DLD1 (cell line): Measurements from ENCODE around the gene POU2AF2.
"Not testable (repeated sequence)": the region's sequence is repeated elsewhere in the genome, so short reads cannot be mapped to it uniquely, and the experiment has no call there.

Experiments used
- in situ Hi-C: cut with HindIII; loops from 2 replicates; pipeline ENCODE4 v1.10.0; 2017; ENCODE audit warnings: low sequenced_read_pairs

The POU2AF2 gene

DNA sequence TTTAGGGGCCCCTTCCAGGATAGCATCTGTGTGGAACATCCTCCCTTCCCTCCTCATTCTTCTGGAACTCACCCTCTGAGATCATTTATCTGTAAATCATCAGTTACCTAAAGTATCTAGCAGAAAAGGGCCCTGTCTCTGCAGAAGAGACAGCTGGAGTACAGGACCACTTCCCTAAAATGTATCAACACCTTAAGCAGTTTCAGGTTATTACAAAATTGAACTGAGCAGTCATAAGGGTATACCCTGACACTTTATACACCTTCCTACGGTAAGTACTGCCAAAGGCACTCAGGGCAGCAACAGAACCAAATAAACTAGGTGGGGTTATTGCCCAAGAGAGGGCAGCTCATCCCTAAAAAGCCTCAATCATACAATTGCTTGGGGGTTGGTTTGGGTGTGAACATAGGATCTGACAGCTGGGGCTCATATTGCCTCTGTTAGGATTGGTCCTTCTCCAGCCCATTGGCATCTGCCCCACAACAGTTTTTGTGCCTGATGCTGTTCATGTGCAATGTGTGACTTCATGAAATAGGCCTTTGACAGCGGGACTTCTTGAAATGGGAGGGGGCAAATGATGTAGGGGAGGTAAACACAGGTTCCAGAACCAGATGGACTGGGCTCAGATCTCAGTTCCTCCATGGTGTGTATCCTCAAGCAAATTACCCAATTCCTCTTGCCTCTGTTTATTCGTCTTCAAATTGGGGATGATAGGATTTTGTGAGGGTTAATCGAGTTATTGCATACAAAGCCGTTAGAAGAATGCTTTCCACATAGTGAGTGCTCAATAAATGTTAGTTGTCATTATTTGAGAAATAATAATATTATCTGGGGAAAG lies 55.7 kb downstream of the POU2AF2 start:
- in situ Hi-C loops = no loop called here

DNA sequence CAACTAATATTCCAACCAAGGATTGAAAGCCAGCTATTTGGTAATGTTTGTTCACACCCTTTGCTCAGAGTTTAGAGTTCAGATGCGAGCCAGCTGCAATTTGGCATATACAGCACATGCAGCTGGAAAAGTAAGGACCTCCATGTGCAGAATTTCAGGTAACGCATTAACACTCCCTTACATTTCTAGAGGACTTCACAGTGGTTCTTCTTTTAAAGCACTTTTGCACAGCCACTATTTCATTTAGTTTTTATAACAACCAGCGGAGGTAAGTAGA lies 56.3 kb downstream of the POU2AF2 start:
- in situ Hi-C loops = no loop called here

DNA sequence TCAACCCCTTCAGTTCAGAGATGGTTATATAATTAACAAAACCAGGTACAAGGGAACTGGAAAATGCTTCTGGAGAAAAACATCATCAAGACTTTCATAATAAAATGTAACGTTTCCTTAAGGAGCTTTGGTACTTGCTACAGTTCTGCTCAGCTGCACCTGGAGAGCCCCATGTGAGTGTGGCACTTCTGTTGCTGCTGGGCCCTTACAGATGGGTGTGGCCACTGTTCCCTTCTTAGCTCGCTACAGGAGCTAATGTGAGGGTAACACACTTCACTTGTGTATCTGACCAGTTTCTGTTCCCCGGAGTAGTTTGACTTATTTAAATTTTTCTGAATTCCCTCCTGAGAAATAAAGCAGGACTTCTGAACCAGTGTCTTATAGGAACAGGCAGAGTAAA lies 56.8 kb downstream of the POU2AF2 start:
- in situ Hi-C loops = no loop called here

DNA sequence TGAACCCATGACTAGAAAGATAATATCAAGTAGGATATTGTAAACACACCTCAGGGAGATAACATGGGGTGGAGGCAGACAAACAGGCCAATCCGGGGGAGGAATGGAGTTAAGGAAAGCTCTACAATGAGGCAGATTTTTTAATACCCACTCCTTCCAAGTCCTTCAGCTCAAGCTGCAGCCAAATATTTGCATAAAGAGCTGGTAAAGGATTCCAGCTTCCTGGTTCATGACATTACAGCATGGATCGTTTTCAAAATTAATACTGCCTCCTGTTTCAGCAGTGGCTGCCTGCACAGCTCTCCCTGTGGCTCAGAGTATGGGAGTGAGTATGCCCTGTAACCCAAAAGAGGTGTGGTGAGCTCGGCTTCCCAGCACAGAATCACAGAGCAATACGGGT lies 57.9 kb downstream of the POU2AF2 start:
- in situ Hi-C loops = no loop called here

DNA sequence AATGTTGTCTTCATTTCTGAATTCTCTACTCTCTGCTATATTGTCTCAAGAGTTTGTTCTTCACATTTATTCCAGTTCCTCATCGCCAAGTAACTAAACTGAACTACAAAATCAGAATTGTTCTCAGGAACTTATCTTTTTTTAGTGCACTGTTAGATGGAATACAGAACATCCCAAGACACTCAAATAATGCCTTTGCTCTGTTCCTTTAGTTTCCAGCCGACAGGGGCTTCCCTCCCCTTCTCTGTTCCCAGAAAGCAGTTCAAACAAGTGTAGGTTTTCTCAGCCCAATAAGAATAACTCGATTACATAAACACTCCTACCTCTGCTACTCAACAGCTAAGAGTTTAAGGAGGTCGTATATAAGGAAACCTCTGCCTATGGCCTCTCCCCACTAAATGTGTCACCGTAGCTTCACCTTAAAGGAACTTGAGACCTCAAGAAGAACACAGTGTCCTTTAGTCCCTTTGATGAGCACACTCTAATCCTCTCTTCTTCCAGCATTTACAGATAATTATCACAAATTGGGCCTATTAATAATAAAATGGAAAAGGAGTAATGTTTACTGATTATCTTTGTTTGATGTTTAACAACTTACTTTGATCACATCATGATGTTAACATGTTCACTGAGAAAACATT lies 59.8 kb downstream of the POU2AF2 start:
- in situ Hi-C loops = no loop called here

DNA sequence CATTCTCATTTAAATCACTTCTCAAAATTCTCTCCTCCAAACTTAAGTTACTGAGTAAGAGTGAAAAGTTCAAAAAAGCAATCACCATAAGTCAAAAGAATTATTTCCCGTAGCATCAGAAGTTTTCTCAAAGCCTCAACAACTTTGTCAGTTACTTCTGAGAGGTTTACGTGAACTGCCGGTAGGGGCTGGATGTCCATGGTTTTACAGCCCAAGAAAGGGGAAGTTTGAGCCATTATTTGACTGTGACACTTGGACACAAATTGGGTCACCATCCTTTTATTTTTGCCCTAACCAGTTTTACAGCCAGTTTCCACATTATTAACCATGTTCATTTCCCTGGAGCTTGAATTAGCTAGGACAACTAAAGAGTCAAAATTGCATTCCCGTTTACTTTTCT lies 60.4 kb downstream of the POU2AF2 start:
- in situ Hi-C loops = no loop called here

DNA sequence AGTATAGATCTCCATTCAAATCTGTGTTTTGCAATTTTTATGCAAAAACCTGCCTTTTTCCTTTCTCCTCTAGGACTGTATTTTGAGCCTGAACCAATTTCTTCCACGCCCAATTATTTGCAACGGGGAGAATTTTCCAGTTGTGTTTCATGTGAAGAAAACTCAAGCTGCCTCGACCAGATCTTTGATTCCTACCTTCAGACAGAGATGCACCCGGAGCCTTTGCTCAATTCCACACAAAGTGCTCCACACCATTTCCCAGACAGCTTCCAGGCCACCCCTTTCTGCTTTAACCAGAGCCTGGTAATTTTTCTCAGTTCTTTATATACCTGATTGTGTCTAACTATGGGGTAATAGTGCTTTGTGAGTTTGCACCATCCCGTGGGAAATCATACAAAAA lies 60.8 kb downstream of the POU2AF2 start:
- in situ Hi-C loops = no loop called here

DNA sequence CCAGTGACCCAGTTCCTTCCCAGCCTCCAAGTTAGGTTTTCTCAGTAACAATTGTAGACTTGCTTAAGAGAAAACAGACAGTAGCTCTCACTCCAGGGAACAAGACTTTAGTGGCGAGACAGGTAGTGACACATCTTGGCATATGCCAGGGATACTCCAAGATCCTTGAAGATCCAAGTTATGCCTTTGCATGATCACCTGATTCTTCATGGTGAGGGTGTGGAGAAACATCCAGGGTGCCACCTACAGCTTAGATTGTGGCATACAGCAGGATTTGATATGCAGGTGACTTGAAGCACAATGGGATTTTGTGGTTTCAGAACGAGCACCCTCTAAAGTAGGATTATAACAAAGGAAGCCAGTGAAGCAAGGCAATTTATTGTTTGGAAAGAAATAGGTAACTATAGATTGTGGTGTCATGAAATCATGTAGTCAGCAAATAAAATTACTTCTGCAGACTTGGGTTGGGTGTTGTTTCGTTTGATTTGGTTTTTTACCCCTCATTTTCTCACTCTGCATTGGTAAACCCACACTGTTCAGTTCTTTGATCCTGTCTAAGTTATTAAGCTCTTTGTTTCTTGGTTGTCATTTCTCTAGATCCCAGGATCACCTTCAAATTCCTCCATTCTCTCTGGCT lies 62.1 kb downstream of the POU2AF2 start:
- in situ Hi-C loops = no loop called here

DNA sequence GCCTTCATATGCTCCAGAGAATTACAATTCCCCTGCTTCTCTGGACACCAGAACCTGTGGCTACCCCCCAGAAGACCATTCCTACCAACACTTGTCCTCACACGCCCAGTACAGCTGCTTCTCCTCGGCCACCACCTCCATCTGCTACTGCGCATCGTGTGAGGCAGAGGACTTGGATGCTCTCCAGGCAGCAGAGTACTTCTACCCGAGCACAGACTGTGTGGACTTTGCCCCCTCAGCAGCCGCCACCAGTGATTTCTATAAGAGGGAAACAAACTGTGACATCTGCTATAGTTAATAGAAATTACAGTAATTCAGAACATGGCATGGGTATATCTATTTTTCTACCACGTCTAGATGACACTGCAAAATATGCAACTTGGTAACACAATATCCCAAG lies 62.6 kb downstream of the POU2AF2 start:
- in situ Hi-C loops = no loop called here

DNA sequence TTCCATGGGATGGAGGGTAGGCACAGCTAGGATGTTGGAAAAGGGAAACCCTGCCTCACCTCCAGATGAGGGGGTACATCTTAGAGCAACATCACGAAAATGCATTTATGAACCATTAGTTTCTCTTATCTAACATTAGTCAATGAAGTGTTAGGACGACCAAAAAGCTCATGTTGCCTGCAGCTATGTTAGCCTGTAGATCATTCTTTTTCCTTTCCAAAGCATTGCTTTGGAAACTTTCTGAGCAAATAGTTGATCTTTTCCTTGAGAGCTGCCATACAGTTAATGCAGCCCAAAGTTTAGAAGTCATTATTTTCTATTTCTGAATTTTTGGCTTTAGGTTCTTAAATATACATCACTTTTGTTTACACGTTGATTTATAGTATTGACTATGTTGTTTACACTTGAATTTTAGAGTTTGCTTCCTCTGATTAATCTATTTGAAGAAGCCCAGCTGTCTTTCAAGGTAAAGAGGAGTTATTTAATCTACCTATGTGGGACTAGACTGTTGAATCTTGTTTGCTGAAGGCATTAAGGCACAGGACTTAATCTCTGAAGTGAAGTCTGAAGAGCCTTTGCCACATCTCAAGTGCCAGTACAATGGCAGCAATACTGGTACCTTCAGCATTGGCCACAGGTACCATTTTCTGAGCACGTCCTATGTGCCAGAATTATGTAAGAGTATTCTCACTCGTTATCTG lies 63.8 kb downstream of the POU2AF2 start:
- in situ Hi-C loops = no loop called here

DNA sequence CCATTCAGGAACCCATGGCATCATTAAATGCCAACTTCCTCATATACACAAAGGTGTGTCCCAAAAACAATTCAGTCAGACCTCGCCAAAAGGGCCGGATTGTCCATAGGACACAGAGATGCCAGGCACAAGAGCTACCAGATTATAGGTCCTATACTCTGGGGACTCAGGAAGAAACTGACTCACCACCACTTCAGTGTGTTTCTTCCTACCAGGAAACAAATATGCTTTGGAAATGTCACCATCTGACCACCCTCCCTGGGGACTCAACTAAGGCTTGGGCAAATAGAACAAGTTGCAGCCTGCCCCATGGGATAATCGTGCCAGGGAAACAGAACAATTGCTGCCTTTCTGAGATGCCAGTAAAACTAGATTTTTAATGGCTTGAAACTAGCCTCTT lies 64.6 kb downstream of the POU2AF2 start:
- in situ Hi-C loops = no loop called here

DNA sequence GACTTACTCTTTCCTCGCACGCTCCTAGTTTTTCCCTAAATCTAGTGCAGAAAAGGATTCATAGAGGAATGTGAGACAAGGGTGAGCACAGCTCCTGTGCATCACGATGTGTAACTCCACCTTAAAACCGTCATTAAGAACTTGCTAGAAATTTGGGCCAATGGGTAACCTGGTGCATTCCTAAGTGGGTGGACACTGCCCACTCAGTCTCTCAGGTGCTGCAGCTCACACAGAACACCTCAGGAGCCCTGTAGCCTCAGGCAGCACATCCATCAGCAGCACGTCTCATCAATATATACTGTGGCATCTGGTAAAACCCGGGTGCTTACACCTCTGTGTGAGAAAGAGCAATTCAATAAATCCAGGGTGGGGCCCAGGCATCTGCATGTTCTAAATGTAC lies 65.2 kb downstream of the POU2AF2 start:
- in situ Hi-C loops = no loop called here

DNA sequence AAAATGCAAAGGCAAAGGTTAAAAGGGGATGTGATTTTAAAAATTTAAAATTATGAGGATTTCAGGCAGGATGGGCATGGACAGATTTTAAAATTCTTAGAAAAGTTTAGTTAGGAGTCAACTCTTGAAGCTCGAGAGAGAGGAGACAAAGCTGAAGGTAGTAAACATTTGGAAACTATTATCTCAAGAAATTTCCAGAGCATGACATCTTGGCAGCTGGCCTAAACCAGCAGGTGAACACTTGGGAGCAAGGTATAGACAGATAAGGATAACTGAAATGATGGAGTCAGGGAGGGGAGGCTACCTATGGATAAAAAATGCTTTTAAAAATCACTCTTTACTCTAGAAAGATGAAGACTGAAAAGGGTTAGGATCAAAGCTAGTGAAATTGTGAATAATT lies 66.6 kb downstream of the POU2AF2 start:
- in situ Hi-C loops = no loop called here

DNA sequence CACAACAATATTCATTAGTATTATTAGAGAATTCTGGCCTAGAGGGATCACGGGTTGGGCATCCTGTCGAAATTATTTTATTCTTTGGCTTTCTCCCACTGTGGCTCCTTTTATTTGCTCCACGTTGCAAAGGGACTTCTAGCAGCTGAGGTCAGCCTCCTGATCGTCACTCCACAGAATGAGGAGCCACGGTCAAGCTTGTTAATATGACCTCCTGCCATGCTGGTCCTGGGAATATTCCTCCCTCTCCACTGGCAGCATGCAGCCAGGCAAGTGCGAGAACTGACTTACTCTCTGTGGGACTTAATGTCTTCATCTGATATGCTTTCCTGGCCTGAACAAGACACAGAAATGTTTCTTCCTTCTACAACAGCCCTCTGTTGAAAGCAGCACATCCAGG lies 73.8 kb downstream of the POU2AF2 start:
- in situ Hi-C loops = no loop called here

DNA sequence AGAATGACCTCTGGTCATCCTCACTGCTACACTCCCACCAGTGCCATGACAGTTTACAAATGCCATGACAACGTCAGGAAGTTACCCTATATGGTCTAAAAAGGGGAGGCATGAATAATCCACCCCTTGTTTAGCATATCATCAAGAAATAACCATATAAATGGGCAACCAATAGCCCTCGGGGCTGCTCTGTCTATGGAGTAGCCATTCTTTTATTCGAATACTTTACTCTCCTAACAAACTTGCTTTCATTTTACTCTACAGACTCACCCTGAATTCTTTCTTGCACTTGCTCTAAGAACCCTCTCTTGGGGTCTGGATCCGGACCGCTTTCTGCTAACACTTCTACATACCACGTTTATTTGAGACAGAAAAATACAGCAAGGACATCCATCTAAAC lies 74.7 kb downstream of the POU2AF2 start:
- in situ Hi-C loops = not testable (repeated sequence)

DNA sequence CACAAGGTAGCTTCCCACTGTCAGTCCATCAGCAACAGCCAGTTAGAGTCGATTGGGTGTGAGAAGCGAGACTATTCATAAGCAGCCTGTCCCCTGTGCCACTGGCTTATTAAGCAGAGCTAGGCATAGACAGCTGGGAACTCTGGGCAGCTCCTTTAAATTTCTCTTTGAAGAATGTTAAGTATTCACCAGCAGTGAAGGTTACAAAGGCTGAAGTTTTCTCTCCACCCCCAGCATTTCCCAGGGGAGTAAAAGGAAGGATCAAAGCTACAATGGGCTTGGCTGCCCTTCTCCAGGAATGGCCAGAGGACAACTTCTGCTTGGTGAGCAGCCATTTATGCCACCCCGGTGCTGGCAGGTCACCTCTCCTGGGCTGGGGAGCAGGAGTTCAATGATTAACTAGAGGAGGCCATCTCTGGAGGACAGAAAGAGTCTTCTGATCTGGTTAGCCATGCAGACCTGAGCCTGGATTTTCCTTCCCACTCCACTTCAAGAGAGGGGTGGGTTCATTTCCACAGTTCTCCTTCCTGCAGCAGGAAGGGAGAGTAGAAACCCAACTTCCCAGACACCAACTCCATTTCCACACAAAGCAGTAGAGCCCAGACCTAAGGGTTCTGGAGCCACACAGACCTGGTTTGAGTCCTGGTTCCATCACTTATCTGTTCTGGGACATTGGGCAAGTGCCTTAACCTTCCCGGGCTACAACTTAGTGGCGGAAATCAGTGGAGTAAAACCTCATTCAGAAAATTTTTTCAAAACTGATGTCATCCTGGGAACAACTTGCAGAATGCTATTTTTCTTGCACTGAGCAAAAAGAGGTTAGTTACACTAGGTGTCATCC lies 75.4 kb downstream of the POU2AF2 start:
- in situ Hi-C loops = no loop called here

DNA sequence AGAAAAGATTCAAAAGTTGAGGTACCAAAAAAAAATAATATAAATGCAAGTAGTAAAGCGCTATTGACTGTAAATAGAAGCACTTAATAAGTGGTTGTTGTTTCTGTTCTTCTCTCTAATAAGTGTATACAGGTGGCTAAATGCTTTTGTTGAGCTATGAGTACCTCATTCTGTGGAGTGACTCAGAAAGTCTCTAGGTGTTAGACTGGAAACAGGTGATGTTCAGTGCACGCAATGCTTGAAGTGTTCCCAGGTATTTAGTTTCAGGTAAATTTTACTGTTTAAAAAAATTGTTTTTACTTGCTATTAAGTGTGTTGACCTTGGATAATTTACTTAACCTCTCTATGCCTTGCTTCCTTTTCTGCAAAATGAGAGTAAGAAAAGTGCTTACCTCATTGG lies 77.0 kb downstream of the POU2AF2 start:
- in situ Hi-C loops = no loop called here

DNA sequence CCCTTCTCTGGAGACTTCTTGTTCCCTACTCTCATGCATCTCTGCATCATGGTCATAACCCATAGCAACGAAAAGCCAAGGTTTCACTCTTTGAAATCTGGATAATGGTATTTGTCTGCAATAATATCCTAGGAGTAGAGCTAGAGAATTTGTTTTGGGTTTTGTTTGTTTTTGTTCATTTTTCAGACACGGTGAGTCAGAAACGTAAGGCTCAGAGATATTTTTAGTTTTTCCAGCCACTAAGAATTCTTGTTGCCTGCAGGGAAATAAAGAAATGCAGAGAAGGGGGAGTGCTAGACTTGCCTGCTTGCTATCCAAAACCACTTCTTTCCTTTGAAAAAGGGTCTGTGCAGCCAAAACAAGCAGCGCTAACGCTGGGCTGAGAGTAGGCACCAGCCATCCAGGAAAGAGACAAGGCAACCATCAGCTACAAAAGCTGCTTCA lies 78.8 kb downstream of the POU2AF2 start:
- in situ Hi-C loops = no loop called here

DNA sequence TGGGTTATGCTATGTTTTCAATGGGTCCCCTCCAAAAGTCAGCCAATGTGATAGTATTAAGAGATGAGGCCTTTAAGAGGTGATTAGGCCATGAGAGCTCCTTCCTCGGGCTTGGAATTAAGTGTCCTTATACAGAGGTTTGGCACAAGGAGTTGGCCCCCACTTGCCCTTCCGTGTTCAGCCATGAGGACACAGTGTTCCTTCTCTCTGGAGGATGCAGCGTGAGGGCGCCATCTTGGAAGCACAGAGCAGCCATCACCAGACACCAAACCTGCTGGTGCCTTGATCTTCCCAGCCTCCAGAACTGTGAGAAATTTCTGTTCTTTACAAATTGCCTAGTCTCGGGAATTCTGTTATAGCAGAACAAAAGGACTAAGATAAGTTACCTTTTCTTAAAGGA lies 79.7 kb downstream of the POU2AF2 start:
- in situ Hi-C loops = no loop called here

DNA sequence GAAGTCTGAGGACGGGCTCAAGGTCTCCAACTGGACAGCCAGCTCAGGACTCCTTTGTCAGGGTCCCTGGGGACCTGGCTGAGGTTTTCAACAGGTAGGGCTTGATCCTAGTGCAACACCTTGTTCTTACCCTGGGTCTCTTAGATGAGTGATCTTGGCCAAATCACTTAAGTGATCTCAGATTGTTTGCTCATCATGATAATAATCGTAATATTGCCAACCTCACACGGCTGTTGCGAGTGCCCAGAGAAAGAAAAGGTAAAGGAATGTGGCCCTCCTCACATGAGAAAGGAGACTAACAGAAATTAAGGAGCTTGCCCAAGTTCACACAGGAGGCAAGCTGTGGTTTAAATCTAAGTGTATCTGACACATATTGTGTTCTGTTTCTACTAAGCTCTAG lies 81.3 kb downstream of the POU2AF2 start:
- in situ Hi-C loops = no loop called here
